ENCODE data around the gene KRT4.
"Not testable (repeated sequence)": the region's sequence is repeated elsewhere in the genome, so short reads cannot be mapped to it uniquely, and the experiment has no call there.

Gene KRT4

DNA sequence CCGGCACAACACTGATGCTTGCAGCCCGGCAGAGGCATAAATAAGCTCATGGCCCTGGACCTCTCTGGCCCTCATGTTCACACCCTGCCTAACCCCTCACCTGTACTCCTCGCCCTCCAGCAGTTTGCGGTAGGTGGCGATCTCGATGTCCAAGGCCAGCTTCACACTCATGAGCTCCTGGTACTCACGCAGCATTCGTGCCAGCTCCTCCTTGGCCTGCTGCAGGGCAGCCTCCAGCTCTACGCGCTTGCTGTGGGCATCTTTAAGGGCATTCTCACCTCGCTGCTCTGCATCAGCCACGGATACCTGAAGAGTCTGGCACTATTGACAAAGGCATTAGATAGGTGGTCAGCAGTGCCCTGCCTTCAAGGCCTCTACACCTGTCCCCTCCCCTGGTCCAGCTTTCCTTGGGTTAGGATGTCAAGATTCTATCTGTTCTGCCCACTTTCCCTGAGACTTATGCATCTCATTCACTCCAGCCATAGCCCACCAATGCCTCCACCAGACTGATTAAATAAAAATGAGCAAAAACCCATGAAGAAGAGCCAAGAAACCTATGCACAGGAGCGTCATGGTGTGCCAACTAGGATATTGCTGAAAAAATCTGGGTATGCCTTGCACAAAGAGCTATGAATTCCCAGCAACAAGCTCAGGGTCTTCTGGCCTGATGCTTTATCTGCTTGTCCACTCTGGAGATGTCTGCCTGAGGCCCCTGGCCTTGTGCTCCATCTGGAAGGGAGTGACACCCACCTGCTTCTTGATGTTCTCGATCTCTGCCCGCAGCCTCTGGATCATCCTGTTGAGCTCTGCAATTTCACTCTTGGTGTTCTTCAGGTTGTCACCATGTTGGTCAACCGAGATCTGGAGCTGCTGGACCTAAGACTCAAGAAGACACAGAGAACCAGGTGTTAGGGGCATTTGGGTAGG lies 6.1 kb downstream of the KRT4 start:
- DNase-seq (ENCODE audit: low spot score), result no peak

DNA sequence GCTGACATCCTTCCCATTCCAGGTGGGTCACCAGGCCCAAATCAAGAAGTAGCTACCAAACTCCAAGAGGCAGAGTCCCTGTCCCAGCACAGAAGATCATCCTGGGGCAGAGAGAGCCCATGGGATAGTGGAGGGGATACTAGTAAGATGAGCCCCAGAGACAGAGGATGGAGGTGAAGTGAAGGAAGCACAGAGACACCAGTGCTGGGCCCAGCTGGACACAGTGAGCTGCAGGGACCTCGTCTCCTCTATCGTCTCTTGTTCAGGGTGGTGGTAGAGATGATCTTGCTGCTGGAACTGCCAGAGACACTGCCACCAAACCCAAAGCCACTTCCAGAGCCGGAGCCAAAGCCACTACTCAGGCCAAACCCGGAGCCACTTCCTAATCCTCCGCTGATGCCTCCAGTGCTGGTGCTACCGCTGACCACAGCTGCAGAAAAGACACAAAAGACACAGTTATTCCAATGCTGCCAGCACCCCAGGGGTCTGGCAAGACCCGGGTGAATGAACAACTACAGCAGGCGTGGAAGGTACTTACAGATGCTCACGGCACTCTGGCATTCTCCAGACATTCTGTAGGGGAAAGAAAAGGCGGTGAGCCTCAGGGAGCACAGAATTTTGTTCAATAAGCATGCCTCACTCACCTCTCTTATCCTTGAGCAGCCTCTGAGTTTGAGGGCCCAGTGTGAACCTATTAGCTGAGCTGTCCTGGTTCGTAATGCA lies 6.9 kb downstream of the KRT4 start:
- no peak for DNase-seq (ENCODE audit: low spot score)

DNA sequence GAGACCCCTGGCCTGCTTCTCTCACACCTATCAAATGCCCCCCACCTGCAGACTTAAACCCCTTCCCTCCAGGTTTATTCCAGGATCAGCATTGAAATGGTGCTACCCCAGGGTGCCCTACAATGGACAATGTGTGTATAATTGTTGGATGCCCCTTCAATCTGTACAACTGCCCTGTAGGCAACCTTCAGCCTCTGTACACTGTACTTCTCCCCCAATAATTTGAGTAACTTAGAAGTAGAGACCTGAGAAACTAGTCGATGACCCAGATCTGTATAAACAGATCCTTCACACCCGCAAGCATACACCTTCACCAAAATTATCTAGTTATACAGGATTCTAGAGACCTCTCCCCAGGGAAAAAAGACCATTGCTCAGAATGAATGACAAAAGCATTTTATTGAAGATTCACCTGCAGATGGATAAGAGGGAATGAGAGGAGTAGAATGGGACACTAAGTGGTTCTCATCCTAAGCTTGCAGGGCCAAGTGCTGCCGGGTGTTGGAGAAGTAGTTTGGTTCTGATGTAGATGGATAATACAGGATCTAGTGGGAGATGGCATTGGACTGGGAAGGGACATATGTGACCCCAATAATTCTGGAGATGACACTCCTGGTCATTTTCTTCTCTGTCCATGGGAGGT lies 7.6 kb downstream of the KRT4 start:
- DNase-seq (ENCODE audit: low spot score), result no peak

- DNase-seq (ENCODE audit: low spot score), result no peak
These were observed 8.2 kb downstream of the KRT4 start for GRCh38 chr12:52805739-52806138.

DNA sequence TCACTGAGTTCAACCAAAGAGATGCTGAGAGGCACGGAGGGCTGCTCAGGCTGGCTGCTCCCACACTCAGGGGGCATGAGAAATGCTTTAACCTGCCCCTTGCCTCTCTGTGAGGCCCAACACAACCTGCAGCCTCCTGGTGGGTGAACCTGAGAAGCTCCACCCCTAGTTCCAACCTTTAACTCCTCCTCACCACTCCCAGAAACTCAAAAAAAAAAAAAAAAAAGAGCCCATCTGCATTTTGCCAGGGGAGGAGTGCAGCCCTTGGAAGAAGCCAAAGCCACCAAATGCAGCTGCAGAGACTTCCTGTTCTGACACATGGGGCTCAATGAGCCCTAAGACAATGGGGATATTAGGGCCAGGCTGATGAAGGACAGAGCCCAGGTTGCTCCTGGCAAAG lies 8.9 kb downstream of the KRT4 start:
- DNase-seq (ENCODE audit: low spot score), result no peak

- DNase-seq (ENCODE audit: low spot score), result no peak
These were observed 11.5 kb downstream of the KRT4 start for GRCh38 chr12:52802442-52802841.

- no peak for DNase-seq (ENCODE audit: low spot score)
These were observed 12.1 kb downstream of the KRT4 start for GRCh38 chr12:52801773-52802172.

DNA sequence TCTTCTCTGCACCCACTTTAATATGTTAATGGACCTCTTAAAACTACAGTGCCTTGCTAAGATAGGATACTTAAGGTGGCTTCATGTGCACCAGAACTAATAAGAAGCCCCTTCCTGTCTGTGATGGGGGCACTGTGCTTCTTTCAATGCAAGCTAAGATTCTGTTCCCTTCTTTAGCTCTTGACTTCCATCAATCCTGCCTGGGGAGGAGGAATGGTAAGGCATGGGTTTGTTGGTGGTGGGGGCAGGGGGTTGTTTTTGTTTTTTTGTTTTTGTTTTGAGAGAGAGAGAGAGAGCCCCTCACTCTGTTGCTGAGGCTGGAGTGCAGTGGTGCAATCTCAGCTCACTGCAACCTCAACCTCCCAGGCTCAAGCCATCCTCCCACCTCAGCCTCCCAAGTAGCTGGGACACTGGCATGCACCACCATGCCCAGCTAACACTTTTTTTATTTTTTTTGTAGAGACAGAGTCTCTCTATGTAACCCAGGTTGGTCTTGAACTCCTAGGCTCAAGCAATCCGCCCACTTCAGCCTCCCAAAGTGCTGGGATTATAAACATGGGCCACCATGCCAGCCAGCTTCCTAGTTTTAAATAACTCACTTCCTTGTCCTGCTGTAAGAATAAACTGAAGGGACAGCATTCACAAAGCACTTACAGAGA lies 13.5 kb downstream of the KRT4 start:
- DNase-seq (ENCODE audit: low spot score), result no peak

DNA sequence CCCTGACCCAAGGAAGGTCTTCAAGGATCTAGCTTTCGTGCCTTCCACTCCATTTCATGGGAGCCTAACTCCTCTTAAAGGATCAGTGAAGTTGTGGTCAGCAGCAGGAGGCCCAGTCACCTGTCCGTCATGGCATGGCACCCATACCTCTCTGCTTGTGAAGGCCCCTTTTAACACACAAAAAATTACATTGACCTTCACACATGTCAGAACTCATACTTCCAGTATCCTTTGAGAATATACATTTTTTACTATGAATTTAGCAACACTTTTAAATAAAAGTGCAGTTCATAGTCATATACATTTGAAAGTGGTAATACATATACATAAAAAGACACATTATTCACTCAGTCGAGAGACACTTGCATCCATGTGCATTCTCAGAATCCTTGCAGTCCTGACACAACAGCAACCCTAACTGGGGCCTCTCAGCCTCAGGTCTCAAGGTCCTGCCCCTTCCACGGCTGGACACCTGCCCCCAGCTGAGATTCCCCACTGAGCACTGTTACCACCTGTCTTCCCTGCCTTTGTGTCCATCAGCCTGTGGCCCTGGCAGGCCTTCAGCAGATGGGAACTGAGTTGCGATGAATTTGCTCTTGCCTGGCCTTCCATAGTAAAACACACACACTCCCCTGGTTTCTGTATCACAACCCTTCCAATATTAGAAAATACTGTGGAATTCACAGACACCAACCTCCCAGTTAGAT lies 14.3 kb downstream of the KRT4 start:
- DNase-seq (ENCODE audit: low spot score), result no peak

GRCh38 chr12:52798671-52799504 lies 15.0 kb downstream of the KRT4 start:
- no peak for DNase-seq (ENCODE audit: low spot score)

DNA sequence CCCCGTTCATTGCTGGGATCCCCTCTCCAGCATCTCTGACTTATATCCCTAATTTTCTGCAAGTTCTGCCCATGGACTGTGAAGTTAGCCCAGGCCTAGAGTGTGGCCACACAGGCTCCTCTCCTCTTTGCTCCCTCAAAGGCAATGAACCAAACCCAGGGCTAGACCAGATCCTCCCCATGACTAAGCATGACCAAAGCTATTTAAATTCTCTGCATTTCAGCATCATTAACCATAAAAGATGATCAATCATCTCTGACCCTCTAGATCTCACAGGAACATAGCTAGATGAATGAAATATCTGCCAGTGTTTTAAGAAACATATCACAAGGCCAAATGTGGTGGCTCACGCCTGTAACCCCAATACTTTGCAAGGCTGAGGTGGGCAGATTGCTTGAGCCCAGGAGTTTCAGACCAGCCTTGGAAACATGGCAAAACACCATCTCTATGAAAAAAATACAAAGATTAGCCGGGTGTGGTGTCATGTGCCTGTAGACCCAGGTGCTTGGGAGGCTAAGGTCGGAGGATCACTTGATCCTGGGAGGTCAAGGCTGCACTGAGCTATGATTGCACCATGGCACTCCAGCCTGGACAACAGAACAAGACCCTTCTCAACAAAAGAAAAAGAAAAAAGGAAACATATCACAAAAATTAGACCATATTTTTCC lies 15.8 kb downstream of the KRT4 start:
- no peak for DNase-seq (ENCODE audit: low spot score)

DNA sequence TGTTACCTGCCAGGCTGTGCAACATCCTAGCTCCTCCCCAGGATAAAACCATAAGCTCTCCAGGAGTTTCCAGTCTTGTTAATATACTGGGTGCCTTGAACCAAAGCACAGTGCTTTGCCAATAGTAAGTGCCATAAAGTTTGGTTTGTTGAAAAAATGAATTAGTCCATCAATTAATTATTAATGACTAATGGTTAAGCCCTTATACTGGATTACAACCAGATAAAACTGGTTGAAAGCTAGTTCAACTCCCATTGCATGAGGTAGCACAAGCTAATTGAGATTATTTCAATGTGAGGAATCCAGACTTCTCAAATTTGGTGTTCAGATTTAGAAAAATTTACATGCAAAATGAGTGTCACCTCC lies 16.4 kb downstream of the KRT4 start:
- no peak for DNase-seq (ENCODE audit: low spot score)

DNA sequence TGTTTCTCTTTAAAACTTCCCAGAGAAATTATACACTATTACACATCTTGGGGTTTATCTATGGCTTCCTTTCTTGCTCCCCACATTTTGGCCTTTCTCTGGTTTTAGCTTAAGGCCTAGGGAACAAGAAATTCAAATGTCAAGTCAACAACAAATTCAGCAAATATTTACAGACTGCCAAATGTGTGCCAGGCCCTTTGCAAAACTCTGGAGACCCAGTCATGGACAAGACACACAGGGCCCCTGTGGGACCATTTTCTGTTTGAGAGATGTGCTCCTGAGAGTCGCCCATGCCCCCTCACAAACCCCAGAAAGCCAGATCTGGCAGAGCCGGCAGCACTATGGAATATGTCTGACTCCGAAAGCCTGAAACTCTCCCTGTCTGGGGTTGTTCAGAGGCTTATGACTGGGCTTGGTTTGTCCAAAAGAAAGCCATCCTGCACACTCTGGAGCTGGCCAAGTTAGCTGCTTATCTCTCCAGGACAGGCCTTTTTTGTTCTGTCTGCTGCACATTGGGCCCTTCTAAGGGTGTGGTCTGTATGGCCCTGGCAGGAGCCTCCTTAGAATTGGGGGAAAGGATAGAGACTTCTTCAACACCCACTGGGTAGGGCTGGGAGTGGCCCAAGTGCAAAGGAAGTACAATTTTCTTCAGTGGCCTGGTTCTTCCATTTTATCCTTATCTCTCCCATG lies 16.9 kb downstream of the KRT4 start:
- no peak for DNase-seq (ENCODE audit: low spot score)

DNA sequence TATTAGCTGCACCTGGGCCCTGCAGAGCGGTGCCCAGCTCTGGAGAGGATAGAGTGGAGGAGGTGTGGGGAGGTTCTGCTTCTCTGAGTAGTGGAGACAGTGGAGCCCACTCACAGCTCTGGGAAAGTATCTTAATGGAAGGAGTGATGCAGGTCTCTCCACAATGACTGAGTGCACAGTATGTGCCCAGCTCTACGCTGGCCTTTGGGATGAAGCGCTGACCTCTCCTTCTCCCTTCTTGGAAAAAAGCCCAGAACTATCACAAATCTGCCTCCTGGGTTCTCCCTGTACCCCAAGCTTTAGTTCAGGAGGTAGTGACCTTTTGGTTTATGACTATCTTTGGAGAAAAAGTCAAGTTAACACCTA lies 17.5 kb downstream of the KRT4 start:
- no peak for DNase-seq (ENCODE audit: low spot score)

GRCh38 chr12:52795694-52796428 lies 18.1 kb downstream of the KRT4 start, which contains the start of gene KRT3:
Gene KRT3, minus strand, starts transcription at chr12:52796117. Its CDS starts 75 bp downstream, at chr12:52796042.
- no peak for DNase-seq (ENCODE audit: low spot score)

GRCh38 chr12:52795332-52795674 lies 18.6 kb downstream of the KRT4 start:
- not testable (repeated sequence) for DNase-seq (ENCODE audit: low spot score)

GRCh38 chr12:52794479-52795331 lies 19.2 kb downstream of the KRT4 start:
- DNase-seq (ENCODE audit: low spot score), result no peak

Measured in cerebellar cortex (tissue), 1 donor.